ENCODE results near the gene ZGLP1.
A peak's percentile ranks its signal among the peaks of the same experiment; 100 is the strongest.

Gene ZGLP1

GRCh38 chr19:10259162-10259905 lies 50.3 kb downstream of the ZGLP1 start:
- peak; percentile 91 for DNase-seq (ENCODE audit: low read depth)
- no peak overlapping the region for H3K4me3 ChIP-seq (ENCODE audit: low read length)
- peak; percentile 80 for TF ChIP-seq CTCF (IDR thresholded peaks at IDR 0.05; ENCODE audit: insufficient read depth, low read depth, low read length, missing control alignments)

GRCh38 chr19:10258080-10258710 lies 51.4 kb downstream of the ZGLP1 start:
- no peak for TF ChIP-seq CTCF (IDR thresholded peaks at IDR 0.05; ENCODE audit: insufficient read depth, low read depth, low read length, missing control alignments)
- no peak overlapping the region for H3K4me3 ChIP-seq (ENCODE audit: low read length)
- no peak for DNase-seq (ENCODE audit: low read depth)

GRCh38 chr19:10256970-10257615 lies 52.5 kb downstream of the ZGLP1 start:
- TF ChIP-seq CTCF (IDR thresholded peaks at IDR 0.05; ENCODE audit: insufficient read depth, low read depth, low read length, missing control alignments) = no peak
- no peak for DNase-seq (ENCODE audit: low read depth)
- no peak overlapping the region for H3K4me3 ChIP-seq (ENCODE audit: low read length)

GRCh38 chr19:10256551-10256950 lies 53.1 kb downstream of the ZGLP1 start:
- H3K4me3 ChIP-seq (ENCODE audit: low read length) = no peak overlapping the region
- TF ChIP-seq CTCF (IDR thresholded peaks at IDR 0.05; ENCODE audit: insufficient read depth, low read depth, low read length, missing control alignments) = no peak
- DNase-seq (ENCODE audit: low read depth) = no peak

GRCh38 chr19:10255358-10255757 lies 54.3 kb downstream of the ZGLP1 start:
- H3K4me3 ChIP-seq (ENCODE audit: low read length) = no peak overlapping the region
- DNase-seq (ENCODE audit: low read depth) = no peak
- TF ChIP-seq CTCF (IDR thresholded peaks at IDR 0.05; ENCODE audit: insufficient read depth, low read depth, low read length, missing control alignments) = no peak
